Activated CD4-positive, alpha-beta memory T cell treated with anti-CD3 and anti-CD28 coated beads for 36 hours (primary cell): ENCODE measurements around the gene SEPTIN11. TPM values are rescaled to one million over a fixed set of nuclear protein-coding genes. Genes with fewer than 3 reads are reported as not detected.

ENCODE experiments used
- CTCF ChIA-PET: fragments of 350-600 bp; sonication (Branson Sonifier 250); formaldehyde crosslinking; loops from one replicate; lab custom pipeline; 2021; ENCODE audit warnings: antibody characterized with exemption, inconsistent platforms; lab: Charles Lee
- POLR2A ChIA-PET: fragments of 350-600 bp; sonication (Branson Sonifier 250); formaldehyde crosslinking; loops from one replicate; lab custom pipeline; 2021; ENCODE audit warnings: antibody characterized with exemption; lab: Charles Lee
- DNase-seq: peaks from one replicate; pipeline ENCODE4 v3.0.0-alpha.2; 2020
- H3K27ac Mint-ChIP-seq: one replicate; pipeline ENCODE4 v1.8.0; 2021; ENCODE audit warnings: mixed read lengths
- H3K27me3 Mint-ChIP-seq: one replicate; pipeline ENCODE4 v1.8.0; 2021; ENCODE audit warnings: mixed read lengths
- H3K36me3 Mint-ChIP-seq: one replicate; pipeline ENCODE4 v1.8.0; 2021; ENCODE audit warnings: mixed read lengths
- H3K4me1 Mint-ChIP-seq: one replicate; pipeline ENCODE4 v1.8.0; 2021; ENCODE audit warnings: low read depth, mixed read lengths
- H3K4me3 Mint-ChIP-seq: one replicate; pipeline ENCODE4 v1.8.0; 2021; ENCODE audit warnings: mild to moderate bottlenecking, mixed read lengths
- H3K9me3 Mint-ChIP-seq: one replicate; pipeline ENCODE4 v1.8.0; 2021; ENCODE audit warnings: mixed read lengths
- intact Hi-C: fragments of 100-400 bp; cut with micrococcal nuclease; formaldehyde crosslinking; loops from one replicate; pipeline ENCODE4 v1.15.1; 2023
- total RNA-seq, 2 experiments: library from RNA; stranded (reverse); gene quantifications; one replicate each; pipeline ENCODE4 v1.2.3, GENCODE V29; 2021

SEPTIN11 gene
- total RNA-seq, 2 experiments from 2014 or later: 28.3 to 33.6 TPM

GRCh38 chr4:76984788-76985211 is 35.2 kb downstream of the SEPTIN11 start:
- no peak for DNase-seq
- no peak overlapping the region for H3K27ac Mint-ChIP-seq
- POLR2A ChIA-PET: interaction anchor here (0.7 kb wide), 1 partner anchor 9 kb away, joined by 3 read pairs; no protein-coding TSS in a partner anchor
- H3K36me3 Mint-ChIP-seq: peaks cover 1% of the 10 kb centered on the region
- H3K9me3 Mint-ChIP-seq: peaks cover 1% of the 10 kb centered on the region
- H3K4me1 Mint-ChIP-seq: peaks cover 68% of the 10 kb centered on the region
- H3K4me3 Mint-ChIP-seq: no peak overlapping the region
- intact Hi-C loops: loop anchor here (2.0 kb wide), 1 partner anchor 24 kb away; no protein-coding TSS in a partner anchor
- CTCF ChIA-PET: no interaction called here
- no peaks in the 10 kb centered on the region for H3K27me3 Mint-ChIP-seq

- peaks cover 72% of the 10 kb centered on the region for H3K4me1 Mint-ChIP-seq
- no peak overlapping the region for H3K27ac Mint-ChIP-seq
- H3K4me3 Mint-ChIP-seq: no peak overlapping the region
- peaks cover 5% of the 10 kb centered on the region for H3K27me3 Mint-ChIP-seq
- CTCF ChIA-PET: interaction anchor here (0.7 to 2.0 kb wide), 3 partner anchors 9 to 56 kb away, joined by 3 to 5 read pairs (median 4); no protein-coding TSS in a partner anchor
- DNase-seq: no peak
- intact Hi-C loops: no loop called here
- POLR2A ChIA-PET: no interaction called here
- H3K9me3 Mint-ChIP-seq: peaks cover 5% of the 10 kb centered on the region
- peaks cover 4% of the 10 kb centered on the region for H3K36me3 Mint-ChIP-seq
Measured at GRCh38 chr4:76987153-76987591, 37.6 kb downstream of the SEPTIN11 start.

GRCh38 chr4:76987685-76988084 is 38.1 kb downstream of the SEPTIN11 start:
- Mint-ChIP-seq H3K27me3 (peaks cover 5% of the 10 kb centered on the region), H3K4me1 (peaks cover 72% of the 10 kb centered on the region), H3K36me3 (peaks cover 4% of the 10 kb centered on the region), H3K27ac (no peak overlapping the region), H3K9me3 (peaks cover 5% of the 10 kb centered on the region), H3K4me3 (no peak overlapping the region)
- ChIA-PET POLR2A (no interaction called here), CTCF (interaction anchor here (0.7 to 2.0 kb wide), 3 partner anchors 8 to 56 kb away, joined by 3 to 5 read pairs (median 4); no protein-coding TSS in a partner anchor)
- no peak for DNase-seq
- intact Hi-C loops: loop anchor here (2.0 kb wide), 1 partner anchor 37 kb away; no protein-coding TSS in a partner anchor

- H3K36me3 Mint-ChIP-seq: peaks cover 4% of the 10 kb centered on the region
- peaks cover 5% of the 10 kb centered on the region for H3K27me3 Mint-ChIP-seq
- peak overlapping the region; percentile 55 for H3K27ac Mint-ChIP-seq
- POLR2A ChIA-PET: interaction anchor here (1.4 kb wide), 1 partner anchor 42 kb away, joined by 4 read pairs; no protein-coding TSS in a partner anchor
- H3K9me3 Mint-ChIP-seq: peaks cover 5% of the 10 kb centered on the region
- peak; percentile 71 for DNase-seq
- intact Hi-C loops: loop anchor here (2.0 to 10.0 kb wide), 2 partner anchors 39 to 595 kb away; no protein-coding TSS in a partner anchor
- CTCF ChIA-PET: interaction anchor here (0.6 to 1.0 kb wide), 2 partner anchors 12 to 43 kb away, joined by 4 read pairs; no protein-coding TSS in a partner anchor
- H3K4me3 Mint-ChIP-seq: peak overlapping the region; percentile 53
- peaks cover 72% of the 10 kb centered on the region for H3K4me1 Mint-ChIP-seq
Measured at GRCh38 chr4:76989391-76990061, 40.0 kb downstream of the SEPTIN11 start.

- Mint-ChIP-seq H3K4me1 (peaks cover 68% of the 10 kb centered on the region), H3K27me3 (peaks cover 5% of the 10 kb centered on the region), H3K9me3 (peaks cover 5% of the 10 kb centered on the region), H3K27ac (no peak overlapping the region), H3K4me3 (peak overlapping the region; percentile 53), H3K36me3 (peaks cover 4% of the 10 kb centered on the region)
- ChIA-PET POLR2A (interaction anchor here (1.0 to 1.4 kb wide), 2 partner anchors 41 kb away, joined by 4 read pairs; no protein-coding TSS in a partner anchor), CTCF (interaction anchor here (1.0 kb wide), 1 partner anchor 811 kb away, joined by 3 read pairs; no protein-coding TSS in a partner anchor)
- no peak for DNase-seq
- intact Hi-C loops: loop anchor here (10.0 kb wide), 1 partner anchor 594 kb away; no protein-coding TSS in a partner anchor
Measured at GRCh38 chr4:76990288-76991080, 40.9 kb downstream of the SEPTIN11 start.

GRCh38 chr4:76991161-76991660 is 41.7 kb downstream of the SEPTIN11 start:
- no peak overlapping the region for H3K4me3 Mint-ChIP-seq
- peaks cover 72% of the 10 kb centered on the region for H3K4me1 Mint-ChIP-seq
- H3K36me3 Mint-ChIP-seq: peaks cover 4% of the 10 kb centered on the region
- ChIA-PET CTCF (interaction anchor here (1.0 to 1.2 kb wide), 2 partner anchors 52 to 812 kb away, joined by 3 to 5 read pairs; no protein-coding TSS in a partner anchor), POLR2A (interaction anchor here (1.0 kb wide), 1 partner anchor 40 kb away, joined by 4 read pairs; no protein-coding TSS in a partner anchor)
- H3K27ac Mint-ChIP-seq: no peak overlapping the region
- no peak for DNase-seq
- peaks cover 5% of the 10 kb centered on the region for H3K27me3 Mint-ChIP-seq
- H3K9me3 Mint-ChIP-seq: peaks cover 5% of the 10 kb centered on the region
- intact Hi-C loops: loop anchor here (10.0 kb wide), 1 partner anchor 594 kb away; no protein-coding TSS in a partner anchor

GRCh38 chr4:76993787-76994641 is 44.5 kb downstream of the SEPTIN11 start:
- ChIA-PET POLR2A (interaction anchor here (0.6 to 1.5 kb wide), 3 partner anchors 9 to 38 kb away, joined by 3 to 5 read pairs (median 3); no protein-coding TSS in a partner anchor), CTCF (interaction anchor here (1.4 to 2.5 kb wide), 3 partner anchors 11 to 38 kb away, joined by 5 to 9 read pairs (median 5); no protein-coding TSS in a partner anchor)
- peaks cover 5% of the 10 kb centered on the region for H3K27me3 Mint-ChIP-seq
- DNase-seq: peak; percentile 73
- intact Hi-C loops: loop anchor here (1.0 to 10.0 kb wide), 5 partner anchors 9 to 591 kb away; partner anchors contain the start of gene SEPTIN11
- peak overlapping the region; percentile 11 for H3K4me3 Mint-ChIP-seq
- peaks cover 14% of the 10 kb centered on the region for H3K36me3 Mint-ChIP-seq
- peaks cover 53% of the 10 kb centered on the region for H3K4me1 Mint-ChIP-seq
- H3K9me3 Mint-ChIP-seq: peaks cover 5% of the 10 kb centered on the region
- no peak overlapping the region for H3K27ac Mint-ChIP-seq

GRCh38 chr4:76995776-76996175 is 46.2 kb downstream of the SEPTIN11 start:
- Mint-ChIP-seq H3K9me3 (no peaks in the 10 kb centered on the region), H3K36me3 (peaks cover 20% of the 10 kb centered on the region), H3K4me1 (peaks cover 41% of the 10 kb centered on the region), H3K4me3 (no peak overlapping the region), H3K27ac (peak overlapping the region; percentile 16), H3K27me3 (no peaks in the 10 kb centered on the region)
- POLR2A ChIA-PET: interaction anchor here (1.2 to 1.6 kb wide), 3 partner anchors 8 to 47 kb away, joined by 3 to 8 read pairs (median 5); partner anchors contain the start of gene SEPTIN11
- no peak for DNase-seq
- intact Hi-C loops: loop anchor here (10.0 kb wide), 1 partner anchor 589 kb away; no protein-coding TSS in a partner anchor
- CTCF ChIA-PET: interaction anchor here (1.1 to 2.5 kb wide), 3 partner anchors 9 to 36 kb away, joined by 5 to 9 read pairs (median 5); no protein-coding TSS in a partner anchor

- Mint-ChIP-seq H3K4me3 (no peak overlapping the region), H3K4me1 (peaks cover 35% of the 10 kb centered on the region), H3K27me3 (no peaks in the 10 kb centered on the region), H3K36me3 (peaks cover 20% of the 10 kb centered on the region), H3K9me3 (no peaks in the 10 kb centered on the region), H3K27ac (no peak overlapping the region)
- intact Hi-C loops: loop anchor here (10.0 kb wide), 1 partner anchor 588 kb away; no protein-coding TSS in a partner anchor
- ChIA-PET CTCF (interaction anchor here (1.1 to 2.5 kb wide), 2 partner anchors 10 to 14 kb away, joined by 5 to 9 read pairs; no protein-coding TSS in a partner anchor), POLR2A (interaction anchor here (1.2 kb wide), 1 partner anchor 35 kb away, joined by 8 read pairs; no protein-coding TSS in a partner anchor)
- no peak for DNase-seq
Measured at GRCh38 chr4:76996445-76996844, 46.9 kb downstream of the SEPTIN11 start.

- Mint-ChIP-seq H3K27me3 (no peaks in the 10 kb centered on the region), H3K4me3 (no peak overlapping the region), H3K36me3 (peaks cover 20% of the 10 kb centered on the region), H3K4me1 (peaks cover 33% of the 10 kb centered on the region), H3K9me3 (no peaks in the 10 kb centered on the region), H3K27ac (no peak overlapping the region)
- ChIA-PET POLR2A (no interaction called here), CTCF (no interaction called here)
- intact Hi-C loops: loop anchor here (10.0 kb wide), 1 partner anchor 588 kb away; no protein-coding TSS in a partner anchor
- no peak for DNase-seq
Measured at GRCh38 chr4:76997077-76997476, 47.5 kb downstream of the SEPTIN11 start.
